SJSA1 (cell line): ENCODE data around the gene KRT7. TPM values are rescaled to one million over a fixed set of nuclear protein-coding genes. Genes with fewer than 3 reads are reported as not detected.
A peak's percentile ranks its signal among the peaks of the same experiment; 100 is the strongest.
"Not testable (repeated sequence)": the region's sequence is repeated elsewhere in the genome, so short reads cannot be mapped to it uniquely, and the experiment has no call there.

Experiments
- DNase-seq, 2 experiments: peaks; one replicate each; pipeline ENCODE4 v3.0.0-alpha.2; 2015 to 2020; ENCODE audit warnings: low spot score in 2 of 2, low read depth in 1 of 2
- H3K27ac ChIP-seq: fragments of 250-450 bp; sonication (Bioruptor Pico); 2 replicates; pipeline ENCODE4 v1.5.1; 2020; ENCODE audit warnings: mild to moderate bottlenecking, moderate library complexity
- H3K27me3 ChIP-seq: fragments of 250-450 bp; sonication (Bioruptor Pico); replicated peaks from 2 replicates; pipeline ENCODE4 v1.5.1; 2020; ENCODE audit warnings: mild to moderate bottlenecking, moderate library complexity
- H3K36me3 ChIP-seq: fragments of 250-450 bp; sonication (Bioruptor Pico); 2 replicates; pipeline ENCODE4 v1.5.1; 2020; ENCODE audit warnings: mild to moderate bottlenecking
- H3K4me1 ChIP-seq: fragments of 250-450 bp; sonication (Bioruptor Pico); replicated peaks from 2 replicates; pipeline ENCODE4 v1.6.1; 2021; ENCODE audit warnings: mild to moderate bottlenecking
- H3K4me3 ChIP-seq: fragments of 250-450 bp; sonication (Bioruptor Pico); 2 replicates; pipeline ENCODE4 v1.5.1; 2020; ENCODE audit warnings: mild to moderate bottlenecking
- H3K9me3 ChIP-seq: fragments of 250-450 bp; sonication (Bioruptor Pico); replicated peaks from 2 replicates; pipeline ENCODE4 v1.5.1; 2020; ENCODE audit warnings: mild to moderate bottlenecking
- total RNA-seq: library from RNA; depleted of rRNA; stranded (reverse); fragments of >200 nt; shearing (Covaris generic); gene quantifications from 2 replicates; pipeline ENCODE4 v1.2.3, GENCODE V29; 2014

Gene KRT7
- total RNA-seq, 1 experiment from 2014 or later = 2.1 TPM

DNA sequence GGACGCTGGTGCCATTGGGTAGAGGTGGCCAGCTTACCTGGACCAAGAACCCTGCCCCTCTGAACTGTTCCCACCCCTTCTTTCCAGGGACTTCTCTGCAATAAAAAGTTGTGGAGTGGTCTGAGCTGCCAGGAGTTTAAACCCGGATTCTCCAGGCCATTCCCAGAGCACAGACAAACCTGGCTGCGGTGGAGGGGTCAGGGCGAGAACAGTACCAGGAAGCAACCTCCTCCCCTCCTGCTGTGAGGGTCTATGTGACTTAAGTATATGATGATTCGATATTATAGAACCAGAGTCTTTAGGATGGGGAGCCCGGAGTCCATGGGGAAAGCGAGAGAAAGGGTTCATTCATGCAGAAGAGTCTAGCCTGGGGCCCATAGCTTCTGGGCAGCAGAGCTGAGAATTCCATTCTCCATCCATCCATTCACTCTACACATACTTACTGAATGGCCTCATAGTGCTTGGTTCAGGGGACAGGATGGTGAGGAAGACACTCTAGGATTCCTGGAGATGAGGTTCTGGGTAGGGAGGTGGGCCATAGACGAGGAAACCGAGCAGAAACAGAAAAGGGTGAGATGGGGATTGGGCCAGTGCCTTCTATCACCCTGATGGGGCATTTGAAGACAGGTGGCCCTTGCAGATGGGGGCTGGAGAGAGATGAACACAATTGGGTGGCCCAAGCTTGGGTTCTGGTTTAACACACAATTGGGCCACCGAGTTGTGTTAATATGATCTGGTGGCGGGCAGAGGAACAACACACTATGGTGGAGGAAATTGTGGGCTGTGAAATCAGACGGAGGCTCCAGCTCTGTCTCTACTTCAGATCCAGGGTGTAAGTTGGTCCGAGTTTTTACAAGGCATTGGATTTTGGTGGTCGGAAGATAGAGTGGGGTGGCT lies 46.6 kb downstream of the KRT7 start:
- Histone ChIP-seq H3K27me3 (no peaks in the 10 kb centered on the region), H3K4me3 (no peak overlapping the region), H3K36me3 (no peaks in the 10 kb centered on the region), H3K27ac (peak overlapping the region; percentile 100), H3K9me3 (no peaks in the 10 kb centered on the region), H3K4me1 (peaks cover 46% of the 10 kb centered on the region)
- DNase-seq = no peak

DNA sequence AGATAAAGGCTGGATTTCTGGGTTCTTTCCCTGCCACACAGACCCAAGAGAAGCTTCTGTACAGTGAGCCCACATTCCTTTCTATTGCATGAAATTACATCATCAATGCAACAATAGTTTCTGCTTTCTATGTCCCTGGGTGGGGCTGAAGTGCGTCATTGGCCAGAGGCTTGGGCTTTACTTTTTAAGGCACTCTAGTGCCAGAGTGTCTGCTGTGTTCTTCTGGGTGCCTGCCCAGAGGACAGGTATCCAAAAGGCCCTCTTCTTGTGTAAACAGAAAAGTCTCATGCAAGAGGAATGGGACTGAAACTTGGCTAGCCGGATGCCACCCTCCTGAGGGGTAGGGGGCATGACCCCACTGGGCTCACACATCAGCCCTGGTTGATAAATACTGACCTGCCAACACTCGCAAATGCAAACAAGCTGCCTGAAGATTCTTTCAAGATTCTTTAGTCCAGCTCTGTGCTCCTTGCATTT lies 47.3 kb downstream of the KRT7 start:
- H3K9me3 ChIP-seq = no peaks in the 10 kb centered on the region
- DNase-seq = peak; percentile 93 to 97
- no peak overlapping the region for H3K4me3 ChIP-seq
- no peaks in the 10 kb centered on the region for H3K27me3 ChIP-seq
- no peaks in the 10 kb centered on the region for H3K36me3 ChIP-seq
- peaks cover 49% of the 10 kb centered on the region for H3K4me1 ChIP-seq
- peak overlapping the region; percentile 100 for H3K27ac ChIP-seq

DNA sequence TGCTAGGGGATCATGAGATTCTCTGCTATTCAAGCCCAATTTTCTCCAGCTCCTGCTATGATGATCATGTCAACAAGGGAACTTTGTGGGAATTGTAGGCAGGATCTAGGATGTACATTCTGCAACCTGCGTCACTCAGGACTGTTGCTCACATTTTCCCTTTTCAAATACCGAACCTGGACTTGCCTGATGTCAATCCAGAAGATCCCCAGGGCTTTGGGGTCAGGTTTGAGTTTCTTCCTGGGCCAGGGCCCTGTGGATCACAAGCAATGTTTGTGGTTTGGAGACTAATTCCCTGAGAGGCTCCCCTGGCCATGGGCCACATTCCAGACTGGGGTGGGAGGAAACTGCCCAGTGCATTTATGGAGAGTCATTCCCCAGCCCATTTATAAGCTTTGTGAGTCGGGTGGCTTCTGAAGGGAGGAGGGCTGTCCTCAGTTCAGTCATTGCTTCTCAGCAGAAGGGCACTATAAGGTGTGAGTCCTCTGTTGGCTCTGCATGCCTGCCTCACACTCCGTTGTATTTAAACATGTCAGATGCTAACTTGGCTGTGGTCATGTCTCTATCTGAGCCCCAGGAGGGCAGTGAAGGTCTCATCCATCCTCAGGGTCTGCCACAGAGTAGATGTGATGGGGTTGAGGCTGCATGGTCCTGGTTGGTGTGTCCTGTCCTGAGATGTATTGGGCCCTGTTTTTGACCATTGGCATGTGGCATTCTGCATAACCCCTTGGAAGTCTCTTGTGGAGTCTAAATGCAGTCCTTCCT lies 47.9 kb downstream of the KRT7 start:
- Histone ChIP-seq H3K9me3 (no peaks in the 10 kb centered on the region), H3K4me1 (peaks cover 54% of the 10 kb centered on the region), H3K27ac (peak overlapping the region; percentile 100), H3K4me3 (no peak overlapping the region), H3K36me3 (no peaks in the 10 kb centered on the region), H3K27me3 (no peaks in the 10 kb centered on the region)
- DNase-seq = peak; percentile 97

DNA sequence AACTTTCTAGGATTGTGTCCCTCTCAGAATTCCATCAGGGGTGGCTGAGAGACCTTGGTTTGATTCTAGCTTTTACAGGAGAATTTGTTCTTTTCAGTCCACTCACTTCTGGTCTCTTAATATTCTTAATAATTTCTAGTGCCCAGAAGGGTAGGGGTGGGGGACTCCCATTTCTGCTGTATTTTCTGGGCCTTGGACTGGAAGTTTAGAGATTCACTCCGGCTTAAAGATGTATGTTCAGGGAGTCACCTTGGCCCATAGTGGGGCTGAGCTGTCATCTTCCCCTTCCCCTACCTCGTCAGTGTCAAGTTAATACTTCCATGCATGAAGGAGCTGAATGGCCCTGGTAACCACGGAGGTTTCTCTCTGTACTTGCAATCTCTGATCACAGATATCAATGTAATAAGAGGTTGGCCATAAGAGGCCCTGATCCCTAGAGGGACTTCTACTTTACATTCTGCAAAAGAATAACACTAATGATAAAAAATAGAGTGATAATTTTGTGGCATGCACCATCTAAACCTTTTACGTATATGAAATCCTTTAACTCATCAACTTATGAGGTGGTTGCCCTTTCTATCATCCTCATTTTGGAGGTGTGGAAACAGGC lies 51.6 kb downstream of the KRT7 start:
- H3K9me3 ChIP-seq = no peaks in the 10 kb centered on the region
- no peak for DNase-seq
- H3K27ac ChIP-seq = no peak overlapping the region
- no peaks in the 10 kb centered on the region for H3K27me3 ChIP-seq
- no peaks in the 10 kb centered on the region for H3K36me3 ChIP-seq
- no peak overlapping the region for H3K4me3 ChIP-seq
- peaks cover 44% of the 10 kb centered on the region for H3K4me1 ChIP-seq

- Histone ChIP-seq H3K27ac (no peak overlapping the region), H3K4me1 (peaks cover 38% of the 10 kb centered on the region), H3K4me3 (no peak overlapping the region), H3K9me3 (no peaks in the 10 kb centered on the region), H3K27me3 (no peaks in the 10 kb centered on the region), H3K36me3 (no peaks in the 10 kb centered on the region)
- no peak for DNase-seq
Observed at GRCh38 chr12:52285172-52285745, 52.2 kb downstream of the KRT7 start.

GRCh38 chr12:52285851-52286530 lies 52.9 kb downstream of the KRT7 start:
- H3K4me3 ChIP-seq = no peak overlapping the region
- no peaks in the 10 kb centered on the region for H3K27me3 ChIP-seq
- H3K9me3 ChIP-seq = no peaks in the 10 kb centered on the region
- no peak for DNase-seq
- no peaks in the 10 kb centered on the region for H3K36me3 ChIP-seq
- H3K27ac ChIP-seq = no peak overlapping the region
- peaks cover 31% of the 10 kb centered on the region for H3K4me1 ChIP-seq

- H3K4me1 ChIP-seq = peaks cover 19% of the 10 kb centered on the region
- H3K36me3 ChIP-seq, H3K9me3 ChIP-seq, H3K4me3 ChIP-seq, H3K27ac ChIP-seq, DNase-seq, H3K27me3 ChIP-seq: not testable (repeated sequence)
Observed at GRCh38 chr12:52286857-52287785, 54.1 kb downstream of the KRT7 start.

DNA sequence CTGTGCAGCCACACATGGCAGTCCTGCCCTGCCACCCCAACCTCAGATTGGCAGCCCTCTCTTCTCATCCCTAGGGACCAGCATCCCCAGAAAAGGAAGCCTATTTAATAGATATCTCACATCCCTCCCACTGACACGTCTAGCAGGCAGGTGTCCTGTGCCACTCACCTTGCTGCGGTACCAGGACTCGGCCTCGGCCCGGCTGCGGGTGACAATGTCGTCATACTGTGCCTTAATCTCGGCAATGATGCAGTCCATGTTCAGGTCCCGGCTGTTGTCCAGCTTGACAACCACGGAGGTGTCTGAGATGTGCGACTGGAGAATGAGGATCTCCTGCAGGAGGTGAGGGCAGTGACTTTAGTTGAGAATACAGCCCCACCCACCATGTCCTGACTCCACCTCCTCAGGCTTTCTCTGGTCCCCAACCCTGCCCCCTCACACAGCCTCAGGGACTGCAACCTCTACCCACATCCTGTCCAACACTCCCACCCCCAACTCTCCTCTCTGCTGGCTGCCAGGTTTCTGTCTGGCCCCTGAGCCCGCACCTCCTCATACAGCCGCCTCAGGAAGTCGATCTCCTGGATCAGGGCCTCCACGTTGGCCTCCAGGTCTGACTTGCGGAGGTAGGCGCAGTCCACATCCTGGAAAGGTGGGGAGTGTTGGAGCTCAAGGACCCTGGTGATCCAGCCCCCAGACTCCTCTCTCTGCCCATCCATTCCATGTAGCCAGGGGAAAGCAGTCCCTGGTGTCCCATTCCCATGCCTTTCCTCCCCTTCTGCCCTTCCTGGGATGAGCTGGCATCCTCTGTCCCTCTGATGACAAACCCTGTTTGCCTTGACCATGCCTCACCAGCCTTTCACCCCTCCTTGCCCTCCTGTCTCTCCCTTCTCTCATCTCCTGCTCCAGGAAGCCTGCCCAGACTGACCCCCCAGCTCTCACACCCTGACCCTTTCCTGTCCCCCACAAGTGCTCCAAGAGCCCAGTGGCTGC lies 55.1 kb downstream of the KRT7 start:
- not testable (repeated sequence) for H3K36me3 ChIP-seq, H3K27me3 ChIP-seq, H3K4me3 ChIP-seq, H3K27ac ChIP-seq, DNase-seq, H3K9me3 ChIP-seq
- peaks cover 13% of the 10 kb centered on the region for H3K4me1 ChIP-seq

DNA sequence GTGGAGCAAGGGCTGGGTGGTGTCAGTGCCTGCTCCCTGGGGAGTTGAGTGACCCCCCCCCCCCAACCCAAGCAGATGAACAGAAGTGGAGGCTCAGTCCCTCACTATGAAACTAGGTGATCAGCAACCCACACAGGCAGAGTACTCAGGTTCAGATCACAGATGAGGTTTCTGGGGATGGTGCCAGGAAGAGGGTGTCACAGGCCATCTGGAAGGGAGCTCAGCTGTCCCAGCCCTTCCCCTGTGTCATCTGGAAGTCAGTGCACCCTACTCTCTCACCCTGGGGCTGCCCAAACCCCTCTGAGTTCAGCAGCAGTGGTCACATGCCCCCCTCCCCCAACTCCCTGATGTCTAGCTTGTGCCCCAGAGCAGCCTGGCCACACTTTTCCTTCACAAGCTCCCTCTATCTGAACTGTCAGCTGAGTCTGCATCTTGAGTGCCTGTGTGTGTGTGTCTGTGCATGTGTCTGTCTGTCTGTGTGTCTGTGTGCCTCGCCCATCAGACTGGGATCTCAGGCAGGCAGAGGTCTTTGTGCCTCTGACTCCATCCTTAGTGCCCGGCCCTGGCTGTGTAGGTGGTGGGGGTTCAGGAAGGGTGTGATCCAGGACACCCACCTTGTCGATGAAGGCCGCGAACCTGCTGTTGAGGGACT lies 57.6 kb downstream of the KRT7 start:
- H3K4me3 ChIP-seq, H3K27me3 ChIP-seq, H3K36me3 ChIP-seq, DNase-seq, H3K4me1 ChIP-seq, H3K9me3 ChIP-seq, H3K27ac ChIP-seq: not testable (repeated sequence)

- no peak for DNase-seq
- Histone ChIP-seq H3K27me3 (no peaks in the 10 kb centered on the region), H3K27ac (no peak within 1 kb of the TSS), H3K4me1 (peaks cover 3% of the 10 kb centered on the region; the same call in 1 of the 2 replicates), H3K4me3 (no peak within 1 kb of the TSS), H3K9me3 (no peaks in the 10 kb centered on the region), H3K36me3 (no peaks in the 10 kb centered on the region)
Observed at GRCh38 chr12:52291267-52291935, 58.4 kb downstream of the KRT7 start, which contains the start of gene KRT81. KRT81 (minus strand) TSS chr12:52291534; CDS start chr12:52291465, 69 bp downstream.

- Histone ChIP-seq H3K27me3 (no peaks in the 10 kb centered on the region; the same call in 1 of the 2 replicates), H3K36me3 (no peaks in the 10 kb centered on the region), H3K9me3 (no peaks in the 10 kb centered on the region), H3K4me1 (no peaks in the 10 kb centered on the region), H3K27ac (no peak overlapping the region), H3K4me3 (no peak overlapping the region)
- no peak for DNase-seq
Observed at GRCh38 chr12:52293926-52294325, 60.9 kb downstream of the KRT7 start.
